AML-193 (cell line): ENCODE measurements around the gene TNRC6B.

ENCODE experiments used
- DNase-seq, 2 experiments: peaks; one replicate each; lab custom pipeline; 2025; lab: John Stamatoyannopoulos, UW

Gene TNRC6B

DNA sequence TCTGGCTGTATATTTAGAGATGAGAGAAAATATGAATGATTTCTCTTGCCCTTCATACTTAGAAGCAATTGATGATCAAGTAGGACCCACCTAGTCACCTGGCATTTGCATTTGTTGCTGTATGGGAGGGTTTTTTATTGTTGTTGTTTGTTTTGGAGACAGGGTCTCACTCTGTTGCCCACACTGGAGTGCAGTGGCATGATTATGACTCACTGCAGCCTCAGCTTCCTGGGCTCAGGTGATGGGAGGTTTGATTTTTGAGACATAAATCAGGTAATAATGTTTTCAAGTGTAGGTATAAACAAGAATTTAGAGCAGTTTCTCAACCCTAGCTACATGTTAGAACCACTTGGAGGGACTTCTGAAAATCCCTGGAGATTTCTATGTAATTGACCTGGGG is 63.0 kb downstream of the TNRC6B start:
- no peak for DNase-seq

DNA sequence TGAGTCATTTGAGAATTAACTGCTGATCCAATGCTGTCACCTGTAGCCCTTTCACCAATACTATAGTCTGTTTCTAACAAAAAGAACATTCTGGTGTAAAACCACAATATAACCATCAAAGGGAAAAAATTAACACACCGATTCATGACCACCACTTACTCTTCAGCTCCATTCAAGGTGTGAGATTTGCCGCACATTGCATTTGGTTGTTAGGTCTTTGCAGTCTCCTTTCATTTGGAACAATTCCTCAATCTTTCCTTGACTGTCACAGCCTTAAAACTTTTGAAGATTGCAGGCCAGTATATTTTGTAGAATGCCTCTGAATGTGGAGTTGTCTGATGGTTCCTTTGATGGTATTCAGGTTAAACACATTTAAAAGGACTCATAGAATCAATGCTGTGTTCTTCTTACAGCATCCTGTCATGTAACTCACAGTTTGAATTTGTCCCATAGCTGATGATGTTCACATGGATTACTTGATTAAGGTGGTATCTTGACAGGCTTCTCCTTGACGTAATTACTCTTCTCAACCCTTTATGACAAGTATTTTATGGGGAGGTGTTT is 63.6 kb downstream of the TNRC6B start:
- DNase-seq: no peak

DNA sequence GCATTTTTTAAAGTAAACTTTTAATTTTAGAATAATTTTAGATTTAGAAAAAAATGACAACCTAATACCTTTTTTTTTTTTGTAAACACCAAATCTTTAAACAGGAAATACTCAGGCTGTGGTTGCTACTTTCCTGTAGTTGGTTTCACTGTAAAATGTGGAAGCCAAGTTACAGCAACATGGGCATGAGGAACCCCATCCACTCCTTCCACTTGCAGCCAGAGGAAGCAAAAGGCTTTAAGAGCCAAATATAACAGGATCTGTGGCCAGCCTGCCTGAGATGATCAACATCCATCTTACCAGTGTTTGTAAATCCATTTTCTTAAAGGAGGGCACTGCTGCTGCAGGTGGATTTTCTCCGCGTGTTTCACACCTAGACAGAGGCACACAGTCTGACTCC is 66.2 kb downstream of the TNRC6B start:
- DNase-seq: peak; percentile 51 to 64

DNA sequence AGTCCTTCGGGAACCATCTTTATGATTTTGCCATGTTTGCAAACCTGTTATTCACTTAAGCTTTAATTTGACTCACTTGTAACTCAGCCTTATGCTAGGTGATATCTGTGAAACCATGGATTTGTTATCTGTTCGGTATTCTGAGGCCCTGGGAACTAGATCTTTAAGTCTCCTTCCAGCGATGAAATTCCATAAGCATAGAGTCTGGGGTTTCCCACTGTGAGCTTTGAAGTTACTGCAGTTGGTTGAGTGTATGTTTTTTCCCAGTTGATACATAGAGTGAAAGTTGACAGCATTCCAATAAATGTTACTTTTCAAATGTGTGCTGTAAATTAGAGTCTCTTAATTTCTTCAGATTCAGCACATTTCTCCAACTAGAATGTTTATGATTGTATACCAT is 66.9 kb downstream of the TNRC6B start:
- DNase-seq: no peak

DNA sequence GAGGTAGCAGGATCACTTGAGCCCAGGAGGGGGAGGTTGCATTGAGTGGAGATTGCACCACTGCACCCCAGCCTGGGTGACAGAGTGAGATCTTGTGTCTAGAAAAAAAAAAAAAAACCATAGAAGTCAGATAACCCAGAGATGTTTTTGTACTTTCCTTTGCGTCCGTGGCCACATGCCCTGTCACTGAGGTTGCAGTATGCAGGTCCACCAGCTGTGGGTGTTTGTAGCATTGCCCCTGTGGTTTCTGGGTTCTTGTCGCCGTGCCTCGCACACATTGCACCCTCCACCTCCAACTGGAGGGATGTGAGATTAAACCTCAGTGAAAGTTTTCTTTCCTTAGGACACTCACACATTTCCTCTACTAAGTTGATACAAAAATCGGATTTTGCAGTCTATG is 70.3 kb downstream of the TNRC6B start:
- no peak for DNase-seq

DNA sequence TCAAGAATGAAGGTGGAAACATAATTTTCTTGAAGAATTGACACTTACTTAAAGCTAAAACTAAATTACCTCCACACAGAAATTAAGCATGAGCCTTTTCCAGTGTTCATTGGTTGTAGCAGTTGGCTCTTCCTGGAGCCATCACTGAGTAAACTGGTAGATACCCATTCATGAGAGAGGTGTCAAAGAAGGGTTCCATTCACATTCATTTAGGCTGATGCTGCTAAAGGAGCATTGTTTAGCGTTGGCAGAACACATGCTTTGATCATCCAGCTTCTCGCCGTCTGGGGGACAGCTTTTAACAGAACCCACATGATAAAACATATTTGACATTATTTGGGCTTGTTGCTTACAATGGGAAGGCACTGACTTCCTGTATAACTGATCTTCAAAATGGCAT is 71.6 kb downstream of the TNRC6B start:
- DNase-seq: no peak

DNA sequence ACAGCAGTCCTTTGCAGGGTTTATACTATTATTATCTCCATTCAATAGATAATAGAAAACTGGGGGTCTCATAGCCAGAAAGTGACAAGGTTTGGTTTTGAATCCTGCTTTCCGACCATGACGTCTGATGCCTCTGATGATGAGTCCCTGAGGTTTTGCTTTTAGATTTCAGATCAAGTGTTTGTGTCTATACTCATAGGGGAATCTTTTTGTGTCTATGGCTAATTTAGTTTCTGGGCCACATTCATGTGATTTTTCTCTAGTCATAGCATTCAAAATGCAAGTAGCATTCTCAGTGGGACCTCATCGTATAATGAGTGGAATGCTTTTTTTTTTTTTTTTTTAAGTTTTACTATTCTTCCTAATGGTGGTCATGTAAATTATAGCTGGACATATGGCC is 72.9 kb downstream of the TNRC6B start:
- no peak for DNase-seq

DNA sequence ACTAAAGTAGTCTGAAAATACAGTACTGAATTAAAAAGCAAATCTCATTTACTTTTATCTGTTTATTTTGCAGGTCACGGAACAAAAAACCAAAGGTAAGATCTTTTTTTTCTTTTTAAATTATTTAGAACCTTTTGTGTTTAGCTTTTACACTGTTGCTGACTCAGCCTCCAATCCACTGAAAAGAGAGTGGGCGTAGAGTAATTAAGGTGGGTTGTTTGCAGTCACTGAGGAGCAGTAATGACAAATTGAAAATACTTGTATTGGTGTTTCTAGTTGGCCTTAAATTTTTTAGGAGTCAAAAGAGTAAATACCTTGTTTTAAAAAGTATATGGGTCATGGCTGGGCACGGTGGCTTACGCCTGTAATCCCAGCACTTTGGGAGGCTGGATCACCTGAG is 73.4 kb downstream of the TNRC6B start:
- DNase-seq: no peak

DNA sequence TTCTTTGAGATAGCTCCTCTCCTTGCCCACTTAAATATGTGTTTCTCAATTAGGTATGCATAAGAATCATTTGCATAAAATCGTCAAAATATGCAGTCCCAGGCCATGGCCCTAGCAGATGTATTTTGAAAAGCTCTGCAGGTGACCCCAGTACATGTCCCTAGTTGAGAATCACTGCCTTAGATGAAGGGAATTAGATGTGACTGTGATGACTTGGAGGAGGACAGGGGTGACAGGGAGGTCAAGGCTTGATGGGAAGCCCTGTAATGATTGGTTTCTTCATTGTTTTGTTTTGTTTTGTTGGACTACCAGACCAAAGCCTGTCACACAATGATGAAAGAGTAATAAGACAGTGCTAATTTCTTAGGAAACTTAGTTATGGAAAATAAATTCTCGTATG is 74.4 kb downstream of the TNRC6B start:
- DNase-seq: no peak

DNA sequence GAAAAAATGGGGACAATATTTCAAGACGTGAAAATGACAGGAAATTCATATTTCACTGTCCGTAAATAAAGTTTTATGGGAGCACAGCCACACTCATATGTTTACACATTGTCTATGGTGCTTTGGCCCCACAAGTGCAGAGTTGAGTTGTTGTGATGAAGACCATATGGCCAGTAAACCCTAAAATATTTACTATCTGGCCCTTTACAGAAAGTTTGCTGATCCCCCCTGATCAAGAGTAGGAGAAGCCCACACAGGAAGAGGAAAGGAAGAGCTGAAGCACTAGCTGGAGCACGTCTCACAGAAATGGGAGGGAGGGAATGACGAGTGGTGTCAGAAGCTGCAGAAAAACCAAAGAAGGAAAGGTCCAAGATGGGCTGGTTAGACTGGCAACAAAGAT is 78.8 kb downstream of the TNRC6B start:
- DNase-seq: no peak

DNA sequence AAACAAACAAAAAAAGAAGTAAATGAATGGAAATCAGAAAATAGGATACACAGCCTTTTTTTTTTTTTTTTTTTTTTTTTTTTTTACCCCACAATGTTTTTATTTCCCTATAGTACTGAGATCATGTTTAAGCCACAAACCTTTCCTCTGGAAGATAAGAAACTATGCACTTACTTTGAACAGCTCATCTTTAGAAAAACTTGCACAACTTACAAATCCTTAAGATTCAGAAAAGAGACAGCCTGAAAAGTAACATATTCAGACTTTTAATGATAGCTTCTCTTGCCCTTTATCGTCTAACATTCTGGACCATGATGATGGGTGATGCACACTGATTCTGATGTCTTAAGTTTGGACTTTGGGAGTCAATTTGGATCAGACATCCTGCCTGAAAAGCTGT is 80.3 kb downstream of the TNRC6B start:
- DNase-seq: no peak

DNA sequence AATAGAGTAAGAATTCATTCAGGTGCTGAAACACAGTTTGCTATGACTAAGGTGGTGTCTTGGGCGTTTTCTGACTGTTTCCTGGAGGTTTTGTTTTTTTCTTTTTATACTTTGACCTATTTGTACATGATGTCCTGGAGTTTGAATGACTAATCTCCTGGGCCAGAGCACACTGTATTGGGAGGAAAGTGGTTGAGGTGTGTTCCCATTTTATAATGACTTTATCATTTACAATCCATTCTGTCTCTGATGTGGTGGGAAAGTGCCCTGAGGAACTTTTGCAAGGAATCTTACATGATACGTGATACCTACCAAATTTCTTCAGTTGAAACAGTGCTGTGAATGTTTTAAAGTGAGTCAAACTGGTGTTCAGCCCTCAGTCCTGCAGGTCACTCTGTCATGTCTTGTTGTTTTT is 80.8 kb downstream of the TNRC6B start:
- DNase-seq: no peak

DNA sequence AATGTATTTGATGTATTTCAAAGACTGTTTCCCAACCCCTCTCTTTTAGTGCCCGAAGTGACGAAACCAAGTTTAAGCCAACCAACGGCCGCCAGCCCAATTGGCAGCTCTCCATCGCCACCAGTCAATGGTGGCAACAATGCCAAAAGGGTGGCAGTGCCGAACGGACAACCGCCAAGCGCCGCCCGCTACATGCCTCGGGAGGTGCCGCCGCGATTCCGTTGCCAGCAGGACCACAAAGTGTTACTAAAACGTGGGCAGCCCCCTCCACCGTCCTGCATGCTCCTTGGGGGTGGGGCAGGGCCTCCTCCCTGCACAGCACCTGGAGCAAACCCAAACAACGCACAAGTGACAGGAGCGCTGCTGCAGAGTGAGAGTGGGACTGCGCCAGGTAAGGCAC is 84.1 kb downstream of the TNRC6B start:
- DNase-seq: no peak

DNA sequence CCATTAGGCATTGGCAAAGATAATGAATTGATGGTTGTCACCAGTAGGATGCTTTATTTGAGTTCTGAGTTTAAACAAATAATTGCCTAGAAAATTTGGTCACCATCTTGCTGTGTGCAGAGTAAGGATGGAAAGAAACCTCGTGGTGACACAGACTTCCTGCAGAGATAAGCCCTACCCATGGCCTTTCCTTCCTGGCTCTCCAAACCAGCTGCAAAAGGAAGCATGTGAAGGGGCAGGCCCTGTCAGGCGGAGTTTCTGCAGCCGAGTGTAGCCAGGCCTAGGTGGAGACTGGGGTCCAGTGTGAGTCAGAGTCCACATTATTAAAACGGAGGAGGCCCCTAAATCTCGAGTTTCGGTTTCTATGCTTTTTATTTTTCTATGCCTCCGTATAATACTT is 85.5 kb downstream of the TNRC6B start:
- DNase-seq: no peak

DNA sequence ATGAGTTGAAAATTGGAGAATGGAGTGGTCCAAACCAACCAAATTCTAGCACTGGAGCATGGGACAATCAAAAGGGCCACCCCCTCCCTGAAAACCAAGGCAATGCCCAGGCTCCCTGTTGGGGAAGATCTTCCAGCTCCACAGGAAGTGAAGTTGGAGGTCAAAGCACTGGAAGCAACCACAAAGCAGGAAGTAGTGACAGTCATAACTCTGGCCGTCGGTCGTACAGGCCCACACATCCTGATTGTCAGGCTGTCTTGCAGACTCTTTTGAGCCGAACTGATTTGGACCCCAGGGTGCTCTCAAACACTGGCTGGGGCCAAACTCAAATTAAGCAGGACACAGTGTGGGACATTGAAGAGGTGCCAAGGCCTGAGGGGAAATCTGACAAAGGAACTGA is 88.1 kb downstream of the TNRC6B start:
- DNase-seq: no peak

DNA sequence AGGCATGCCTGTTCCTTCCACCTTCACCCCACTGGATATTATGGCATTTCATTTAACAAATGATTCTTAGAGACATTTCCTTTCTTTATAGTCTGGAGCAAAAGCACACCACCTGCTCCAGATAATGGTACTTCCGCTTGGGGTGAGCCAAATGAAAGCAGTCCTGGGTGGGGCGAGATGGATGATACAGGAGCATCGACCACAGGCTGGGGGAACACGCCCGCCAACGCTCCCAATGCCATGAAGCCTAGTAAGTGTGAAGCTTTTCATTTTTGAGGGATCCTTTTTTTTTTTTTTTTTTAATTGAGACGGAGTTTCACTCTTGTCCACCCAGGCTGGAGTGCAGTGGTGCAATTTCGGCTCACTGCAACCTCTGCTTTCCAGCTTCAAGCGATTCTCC is 92.3 kb downstream of the TNRC6B start:
- no peak for DNase-seq

DNA sequence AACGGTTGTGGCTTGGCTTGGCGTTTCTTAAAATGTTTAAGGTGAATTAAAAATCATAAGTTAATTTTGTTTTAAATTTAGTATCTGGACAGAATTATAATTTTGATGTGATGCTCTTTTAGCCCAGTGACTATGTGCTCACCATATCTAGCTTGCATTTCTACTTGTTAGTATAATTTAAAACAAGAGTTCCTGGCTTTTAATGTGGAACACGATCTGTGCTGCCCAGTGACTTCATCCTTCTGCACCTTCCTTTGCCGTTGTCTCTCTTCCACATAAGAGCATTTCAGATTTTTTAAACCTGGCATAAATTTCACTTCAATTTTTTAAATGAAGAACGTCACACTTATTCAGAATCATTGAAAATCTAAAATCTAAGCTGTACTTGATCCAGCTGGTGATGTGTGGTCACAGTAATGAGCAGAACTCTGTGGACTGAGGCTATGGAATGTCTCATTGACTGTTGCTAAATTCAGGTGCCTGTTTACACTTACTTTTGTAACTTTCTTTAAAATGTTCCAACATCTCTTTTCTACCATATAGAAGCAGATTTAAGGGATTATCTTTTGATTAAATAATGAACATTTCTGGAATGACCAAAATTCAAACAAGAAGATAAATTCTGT is 93.1 kb downstream of the TNRC6B start:
- DNase-seq: no peak

DNA sequence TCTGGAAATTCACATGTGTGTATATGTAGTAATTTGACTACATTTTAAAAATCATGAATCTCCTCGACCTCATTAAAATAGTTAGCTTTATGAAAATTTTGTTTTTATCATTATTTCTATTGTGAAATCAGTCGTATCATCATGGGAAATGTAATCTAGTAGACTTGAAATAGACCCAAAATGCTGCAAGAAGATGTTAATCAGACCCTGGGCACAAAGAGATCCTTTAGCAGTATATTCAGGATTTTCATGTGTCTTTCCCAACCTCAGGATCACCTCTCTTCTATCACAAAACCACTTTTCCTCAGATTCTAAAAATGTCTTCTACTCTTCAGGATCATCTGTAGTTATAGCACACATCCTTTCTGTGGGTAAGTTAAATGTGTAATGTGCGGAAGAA is 93.7 kb downstream of the TNRC6B start:
- no peak for DNase-seq

DNA sequence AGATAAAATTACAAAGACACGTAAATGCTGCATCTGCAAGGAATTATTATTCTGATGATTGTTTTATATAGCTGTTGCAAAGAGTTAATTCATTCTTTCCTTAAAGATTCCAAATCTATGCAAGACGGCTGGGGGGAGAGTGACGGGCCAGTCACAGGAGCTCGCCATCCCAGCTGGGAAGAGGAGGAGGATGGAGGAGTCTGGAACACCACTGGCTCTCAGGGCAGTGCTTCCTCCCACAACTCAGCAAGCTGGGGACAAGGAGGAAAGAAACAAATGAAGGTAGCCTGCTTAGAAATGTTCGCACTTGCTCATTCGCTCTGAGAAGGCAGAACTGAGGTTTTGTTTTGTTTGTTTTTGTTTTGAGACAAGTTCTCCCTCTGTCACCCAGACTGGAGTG is 95.6 kb downstream of the TNRC6B start:
- no peak for DNase-seq

DNA sequence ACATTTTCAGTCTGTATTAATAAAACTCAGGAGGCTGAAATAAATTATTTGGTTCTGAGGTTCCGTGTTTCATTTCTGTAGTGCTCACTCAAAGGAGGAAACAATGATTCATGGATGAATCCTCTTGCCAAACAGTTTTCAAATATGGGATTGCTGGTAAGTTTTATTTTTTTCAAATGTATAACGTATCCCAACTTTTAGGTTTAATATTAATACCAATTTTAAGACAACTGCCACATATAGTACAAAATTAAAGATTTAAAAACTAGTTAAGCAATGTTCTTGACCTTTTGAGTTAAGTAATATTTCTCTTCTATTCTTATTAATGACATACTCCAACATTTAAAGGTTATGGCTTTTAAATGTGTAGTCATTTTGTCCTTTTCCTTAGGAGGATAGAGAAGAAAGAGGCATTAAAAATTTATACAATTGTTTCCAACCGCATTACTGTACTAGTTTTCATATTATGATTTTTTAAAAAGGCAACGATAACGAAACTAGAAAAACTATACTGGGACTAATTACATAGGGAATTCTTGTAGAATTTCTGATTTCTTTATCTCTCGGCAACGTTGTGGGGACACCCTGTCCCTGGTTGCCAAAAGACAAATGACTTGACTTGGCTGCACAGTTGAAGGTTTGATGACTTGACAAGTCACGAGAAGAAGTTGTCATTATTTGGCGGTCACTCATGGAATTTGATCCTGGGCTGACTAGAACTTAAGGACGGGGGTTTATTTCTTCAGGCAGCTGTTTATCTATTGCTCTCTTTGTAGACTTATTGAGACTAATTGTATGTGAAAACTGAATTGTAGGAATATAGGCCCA is 99.5 kb downstream of the TNRC6B start:
- DNase-seq: no peak

DNA sequence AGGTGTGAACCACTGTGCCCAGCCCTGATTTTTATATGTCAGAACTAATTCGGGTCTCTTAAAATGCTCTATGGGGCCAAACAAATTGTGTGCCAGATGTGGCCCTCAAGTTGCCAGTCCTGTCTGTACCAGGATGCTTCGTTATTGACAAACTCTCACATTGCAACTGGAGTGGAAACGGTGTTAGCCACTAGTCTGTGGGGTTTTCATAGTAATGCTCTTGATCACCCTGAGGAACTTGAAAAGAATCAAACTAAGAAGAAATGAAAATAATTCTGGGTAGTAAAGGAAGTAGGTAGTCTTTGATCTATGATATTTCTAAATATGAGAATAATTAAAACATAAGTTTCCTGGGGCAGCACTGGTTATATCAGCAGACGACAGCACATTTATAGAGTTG is 101.3 kb downstream of the TNRC6B start:
- no peak for DNase-seq

DNA sequence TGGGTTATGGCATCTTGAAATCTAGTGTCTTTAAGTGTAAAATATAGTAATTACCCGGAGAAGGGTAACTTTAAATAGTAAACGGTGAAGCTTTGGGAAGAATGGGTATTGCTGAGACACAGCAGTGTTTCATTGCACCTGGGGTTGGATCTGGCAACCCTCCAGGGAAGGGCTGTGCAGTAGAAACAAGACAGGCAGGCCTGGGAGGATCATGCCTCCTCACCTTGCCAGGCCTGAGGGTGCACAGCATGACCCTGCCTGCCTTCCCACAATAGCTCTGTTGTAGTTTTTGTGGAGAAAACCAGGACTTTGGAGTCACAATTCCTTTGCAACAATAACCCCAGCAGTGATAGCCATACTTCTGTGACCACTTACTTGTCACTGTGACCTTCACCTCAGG is 104.0 kb downstream of the TNRC6B start:
- no peak for DNase-seq

DNA sequence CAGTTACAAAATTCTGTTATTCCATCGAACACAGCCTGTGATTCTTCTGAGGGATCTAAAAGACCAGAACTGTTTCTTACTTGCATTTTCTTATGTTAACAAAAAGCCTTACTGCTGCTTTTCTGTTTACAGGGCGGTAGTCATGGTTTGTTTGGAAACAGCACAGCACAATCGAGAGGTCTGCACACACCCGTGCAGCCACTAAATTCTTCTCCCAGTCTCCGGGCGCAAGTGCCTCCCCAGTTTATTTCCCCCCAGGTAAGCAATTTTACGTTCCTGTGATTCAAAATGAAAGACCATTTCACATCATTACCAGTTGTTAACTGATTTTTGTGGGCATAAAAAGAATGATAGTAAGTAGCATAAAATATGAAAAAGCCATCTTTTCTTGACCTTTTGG is 107.8 kb downstream of the TNRC6B start:
- DNase-seq: no peak
